Urinary bladder (tissue), 2 donors: ENCODE measurements around the gene DGKZ. TPM values are rescaled to one million over a fixed set of nuclear protein-coding genes. Genes with fewer than 3 reads are reported as not detected.

Source experiments
- polyA plus RNA-seq: library from polyadenylated mRNA; stranded (reverse); fragments of 200-250 nt; gene quantifications from one replicate; pipeline ENCODE4 v1.2.3, GENCODE V29; 2013
- small RNA-seq: library from RNA; depleted of rRNA; stranded (forward); fragments of <200 nt; gene quantifications from one replicate; pipeline ENCODE3, GENCODE V24; 2014
- total RNA-seq: library from RNA; depleted of rRNA; stranded (reverse); fragments of >200 nt; gene quantifications from one replicate; pipeline ENCODE4 v1.2.3, GENCODE V29; 2014
- donor health status: healthy.

The DGKZ gene
- total and polyA plus RNA-seq, 2 donors: 18.5 to 47.8 TPM

Small RNA genes lying within 50 kb of the gene (small RNA-seq; reads per million reads assigned to genes)
- gene MIR4688: not detected

Other genes starting within 250 kb of the DGKZ start
- 36.6 TPM for gene PHF21A, start 226.0 kb upstream of the DGKZ start, total RNA-seq
- gene PHF21A, start 226.0 kb upstream of the DGKZ start, polyA plus RNA-seq: 24.3 TPM
- gene CREB3L1, start 69.8 kb upstream of the DGKZ start, total RNA-seq: 44.3 TPM
- 20.0 TPM for gene CREB3L1, start 69.8 kb upstream of the DGKZ start, polyA plus RNA-seq
- 68.8 TPM for gene MDK, start 34.2 kb downstream of the DGKZ start, total RNA-seq
- gene MDK, start 34.2 kb downstream of the DGKZ start, polyA plus RNA-seq: 58.3 TPM
- gene CHRM4, start 44.3 kb downstream of the DGKZ start, total RNA-seq: 0.21 TPM
- gene CHRM4, start 44.3 kb downstream of the DGKZ start, polyA plus RNA-seq: 0.56 TPM
- 22.9 TPM for gene AMBRA1, start 246.6 kb downstream of the DGKZ start, total RNA-seq
- 21.9 TPM for gene AMBRA1, start 246.6 kb downstream of the DGKZ start, polyA plus RNA-seq